Measurements from ENCODE around the gene FADD. TPM values are rescaled to one million over a fixed set of nuclear protein-coding genes. Genes with fewer than 3 reads are reported as not detected.

FADD gene
- total RNA-seq, 1 donor from 2014 or later, result 24.0 TPM

GRCh38 chr11:70203751-70204465 is 812 bp downstream of the FADD start:
- DNase-seq (ENCODE audit: extremely low spot score, unreplicated experiment), result no peak
- peaks cover 3% of the 10 kb centered on the region for H3K27me3 Mint-ChIP-seq
- H3K36me3 Mint-ChIP-seq, result peaks cover 14% of the 10 kb centered on the region

GRCh38 chr11:70204466-70204799 is 1.3 kb downstream of the FADD start:
- H3K36me3 Mint-ChIP-seq, result peaks cover 16% of the 10 kb centered on the region
- peaks cover 27% of the 10 kb centered on the region for H3K4me1 Mint-ChIP-seq (ENCODE audit: unreplicated experiment)
- H3K9me3 Mint-ChIP-seq, result no peaks in the 10 kb centered on the region

More at GRCh38 chr11:70203751-70204465, 812 bp downstream of the FADD start:
- H3K4me3 Mint-ChIP-seq, result peak overlapping the region; percentile 96
- no peaks in the 10 kb centered on the region for H3K9me3 Mint-ChIP-seq
- peak overlapping the region; percentile 94 for H3K27ac Mint-ChIP-seq
- no peak for TF ChIP-seq CTCF (conservative IDR thresholded peaks at IDR 0.05)
- H3K4me1 Mint-ChIP-seq (ENCODE audit: unreplicated experiment), result peaks cover 23% of the 10 kb centered on the region

DNA sequence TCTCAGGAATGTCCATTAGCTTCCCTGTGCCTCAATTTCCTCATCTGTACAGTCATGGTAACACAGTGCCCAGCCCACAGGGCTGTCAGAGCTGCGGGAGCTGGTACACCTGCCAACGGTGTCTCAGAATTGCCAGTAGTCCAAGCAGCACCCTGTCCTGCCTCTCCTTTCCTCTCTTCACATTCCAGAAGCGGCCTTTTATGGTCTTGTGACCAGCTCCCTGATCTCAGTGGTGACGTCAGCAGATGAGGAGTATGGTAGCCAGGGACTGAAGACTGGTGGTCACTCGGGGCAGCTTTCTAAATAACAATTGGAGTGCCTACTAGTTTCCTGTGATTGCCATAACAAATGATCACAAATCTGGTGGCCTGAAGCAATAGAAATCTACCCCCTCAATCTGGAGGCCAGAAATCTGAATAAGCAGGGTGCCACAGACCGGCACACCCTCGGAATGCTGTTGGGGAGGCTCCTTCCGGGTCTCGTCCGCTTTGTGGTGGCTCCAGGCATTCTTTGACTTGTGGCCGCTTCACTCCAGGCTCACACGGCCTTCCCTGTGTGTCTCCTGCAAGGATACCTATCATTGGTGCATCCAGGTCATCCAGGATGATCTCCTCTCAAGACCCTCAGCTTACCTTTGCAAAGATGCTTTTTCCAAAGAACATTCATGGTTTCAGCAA is 2.1 kb downstream of the FADD start:
- no peak for DNase-seq (ENCODE audit: extremely low spot score, unreplicated experiment)
- Mint-ChIP-seq H3K27ac (peak overlapping the region; percentile 66), H3K4me1 (ENCODE audit: unreplicated experiment) (peaks cover 31% of the 10 kb centered on the region), H3K36me3 (peaks cover 16% of the 10 kb centered on the region), H3K27me3 (no peaks in the 10 kb centered on the region), H3K4me3 (peak overlapping the region; percentile 96), H3K9me3 (no peaks in the 10 kb centered on the region)
- no peak for TF ChIP-seq CTCF (conservative IDR thresholded peaks at IDR 0.05)

More at GRCh38 chr11:70204466-70204799, 1.3 kb downstream of the FADD start:
- no peak for DNase-seq (ENCODE audit: extremely low spot score, unreplicated experiment)
- H3K4me3 Mint-ChIP-seq, result peak overlapping the region; percentile 96
- TF ChIP-seq CTCF (conservative IDR thresholded peaks at IDR 0.05), result no peak
- H3K27me3 Mint-ChIP-seq, result peaks cover under 1% of the 10 kb centered on the region
- peak overlapping the region; percentile 94 for H3K27ac Mint-ChIP-seq

DNA sequence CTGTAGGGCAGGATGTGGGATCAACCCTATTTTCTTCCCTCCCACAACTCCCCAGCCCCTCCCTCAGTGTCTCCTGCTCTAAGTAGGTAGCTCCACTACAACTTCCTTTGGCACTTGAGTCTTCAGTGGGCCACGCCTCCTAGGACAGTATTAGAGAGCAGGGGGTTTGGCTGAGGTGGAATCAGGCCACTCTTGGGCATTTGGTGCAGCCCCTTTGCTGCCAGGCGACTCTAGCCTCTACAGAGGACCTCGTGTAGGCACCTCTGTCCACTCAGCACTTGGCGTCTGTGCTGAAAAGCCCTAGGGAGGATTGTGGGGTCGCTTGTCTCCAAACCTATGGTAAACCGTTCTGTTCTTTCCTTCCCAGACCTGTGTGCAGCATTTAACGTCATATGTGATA is 2.7 kb downstream of the FADD start:
- H3K9me3 Mint-ChIP-seq, result no peaks in the 10 kb centered on the region
- DNase-seq (ENCODE audit: extremely low spot score, unreplicated experiment), result no peak
- H3K4me1 Mint-ChIP-seq (ENCODE audit: unreplicated experiment), result peaks cover 32% of the 10 kb centered on the region
- peaks cover 16% of the 10 kb centered on the region for H3K36me3 Mint-ChIP-seq
- H3K4me3 Mint-ChIP-seq, result peak overlapping the region; percentile 96
- no peak overlapping the region for H3K27ac Mint-ChIP-seq
- TF ChIP-seq CTCF (conservative IDR thresholded peaks at IDR 0.05), result no peak
- no peaks in the 10 kb centered on the region for H3K27me3 Mint-ChIP-seq

DNA sequence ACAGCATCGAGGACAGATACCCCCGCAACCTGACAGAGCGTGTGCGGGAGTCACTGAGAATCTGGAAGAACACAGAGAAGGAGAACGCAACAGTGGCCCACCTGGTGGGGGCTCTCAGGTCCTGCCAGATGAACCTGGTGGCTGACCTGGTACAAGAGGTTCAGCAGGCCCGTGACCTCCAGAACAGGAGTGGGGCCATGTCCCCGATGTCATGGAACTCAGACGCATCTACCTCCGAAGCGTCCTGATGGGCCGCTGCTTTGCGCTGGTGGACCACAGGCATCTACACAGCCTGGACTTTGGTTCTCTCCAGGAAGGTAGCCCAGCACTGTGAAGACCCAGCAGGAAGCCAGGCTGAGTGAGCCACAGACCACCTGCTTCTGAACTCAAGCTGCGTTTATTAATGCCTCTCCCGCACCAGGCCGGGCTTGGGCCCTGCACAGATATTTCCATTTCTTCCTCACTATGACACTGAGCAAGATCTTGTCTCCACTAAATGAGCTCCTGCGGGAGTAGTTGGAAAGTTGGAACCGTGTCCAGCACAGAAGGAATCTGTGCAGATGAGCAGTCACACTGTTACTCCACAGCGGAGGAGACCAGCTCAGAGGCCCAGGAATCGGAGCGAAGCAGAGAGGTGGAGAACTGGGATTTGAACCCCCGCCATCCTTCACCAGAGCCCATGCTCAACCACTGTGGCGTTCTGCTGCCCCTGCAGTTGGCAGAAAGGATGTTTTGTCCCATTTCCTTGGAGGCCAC is 3.3 kb downstream of the FADD start:
- H3K27ac Mint-ChIP-seq, result peak overlapping the region; percentile 25
- no peak for DNase-seq (ENCODE audit: extremely low spot score, unreplicated experiment)
- no peak overlapping the region for H3K4me3 Mint-ChIP-seq
- no peaks in the 10 kb centered on the region for H3K27me3 Mint-ChIP-seq
- H3K4me1 Mint-ChIP-seq (ENCODE audit: unreplicated experiment), result peaks cover 32% of the 10 kb centered on the region
- no peak for TF ChIP-seq CTCF (conservative IDR thresholded peaks at IDR 0.05)
- H3K9me3 Mint-ChIP-seq, result no peaks in the 10 kb centered on the region
- H3K36me3 Mint-ChIP-seq, result peaks cover 16% of the 10 kb centered on the region

Measured in type B pancreatic cell (in vitro differentiated cells).